Activated B cell treated with CpG ODN at 0.5 μM for 24 hours (primary cell): ENCODE data around the gene AVP. TPM values are rescaled to one million over a fixed set of nuclear protein-coding genes. Genes with fewer than 3 reads are reported as not detected.
A peak's percentile ranks its signal among the peaks of the same experiment; 100 is the strongest.

ENCODE experiments used
- ATAC-seq: fragments of 200-7000 bp; cut with Tn5 transposase; one replicate; pipeline ENCODE4 v1.10.0; 2021; ENCODE audit warnings: low read depth, mild to moderate bottlenecking, moderate library complexity
- CTCF ChIA-PET: fragments of 350-600 bp; sonication (Branson Sonifier 250); formaldehyde crosslinking; loops from one replicate; lab custom pipeline; 2021; ENCODE audit warnings: antibody characterized with exemption; lab: Charles Lee
- POLR2A ChIA-PET: fragments of 350-600 bp; sonication (Branson Sonifier 250); formaldehyde crosslinking; loops from one replicate; lab custom pipeline; 2021; ENCODE audit warnings: antibody characterized with exemption; lab: Charles Lee
- DNase-seq: peaks from one replicate; pipeline ENCODE4 v3.0.0; 2022
- H3K27ac Mint-ChIP-seq: one replicate; pipeline ENCODE4 v1.8.0; 2020; ENCODE audit warnings: mixed read lengths
- H3K27me3 Mint-ChIP-seq: one replicate; pipeline ENCODE4 v1.8.0; 2021; ENCODE audit warnings: mixed read lengths
- H3K36me3 Mint-ChIP-seq: one replicate; pipeline ENCODE4 v1.8.0; 2021; ENCODE audit warnings: low read depth, mixed read lengths
- H3K4me1 Mint-ChIP-seq: one replicate; pipeline ENCODE4 v1.8.0; 2021; ENCODE audit warnings: mixed read lengths
- H3K4me3 Mint-ChIP-seq: one replicate; pipeline ENCODE4 v1.8.0; 2020; ENCODE audit warnings: mild to moderate bottlenecking, mixed read lengths
- H3K9me3 Mint-ChIP-seq: one replicate; pipeline ENCODE4 v1.8.0; 2020; ENCODE audit warnings: mixed read lengths
- intact Hi-C: fragments of 100-400 bp; cut with micrococcal nuclease; formaldehyde crosslinking; loops from one replicate; pipeline ENCODE4 v1.15.1; 2024
- total RNA-seq: library from RNA; stranded (reverse); gene quantifications from 2 replicates; pipeline ENCODE4 v1.2.3, GENCODE V29; 2022
- TF ChIP-seq, protein P1 (sequence below): fragments of 200-600 bp; IDR thresholded peaks from one replicate; pipeline ENCODE4 v1.8.0; 2022; ENCODE audit warnings: antibody characterized with exemption, mild to moderate bottlenecking

The AVP gene
- total RNA-seq, 1 donor from 2014 or later: not detected

DNA sequence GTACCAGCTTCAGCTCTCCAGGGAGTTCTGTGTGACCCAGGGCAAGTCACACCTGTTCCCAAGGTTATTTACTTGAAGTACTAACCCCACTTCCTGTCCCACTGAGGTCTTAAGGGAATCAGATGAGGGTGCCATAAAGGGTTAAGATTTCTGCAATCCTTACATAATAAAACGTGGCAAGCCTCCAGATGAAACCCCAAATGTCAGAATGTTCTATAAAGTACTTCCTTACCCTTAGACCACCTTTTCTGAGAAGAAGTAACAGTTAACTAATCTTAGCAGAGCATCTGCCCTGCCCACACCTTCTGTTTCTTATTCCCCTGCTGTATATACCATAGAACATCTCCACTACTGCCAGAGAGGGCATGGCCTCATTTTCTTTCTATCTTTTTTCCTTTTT is 6.0 kb upstream of the AVP start:
- intact Hi-C loops: no loop called here
- no peak for ATAC-seq
- DNase-seq: no peak
- H3K4me1 Mint-ChIP-seq: peaks cover 23% of the 10 kb centered on the region
- peaks cover 22% of the 10 kb centered on the region for H3K27me3 Mint-ChIP-seq
- CTCF ChIA-PET: no interaction called here
- H3K4me3 Mint-ChIP-seq: peak overlapping the region; percentile 38
- no peaks in the 10 kb centered on the region for H3K9me3 Mint-ChIP-seq
- no peaks in the 10 kb centered on the region for H3K36me3 Mint-ChIP-seq
- no peak overlapping the region for H3K27ac Mint-ChIP-seq
- POLR2A ChIA-PET: interaction anchor here (0.6 kb wide), 1 partner anchor 118 kb away, joined by 10 read pairs; no protein-coding TSS in a partner anchor
- TF ChIP-seq, protein P1, sequence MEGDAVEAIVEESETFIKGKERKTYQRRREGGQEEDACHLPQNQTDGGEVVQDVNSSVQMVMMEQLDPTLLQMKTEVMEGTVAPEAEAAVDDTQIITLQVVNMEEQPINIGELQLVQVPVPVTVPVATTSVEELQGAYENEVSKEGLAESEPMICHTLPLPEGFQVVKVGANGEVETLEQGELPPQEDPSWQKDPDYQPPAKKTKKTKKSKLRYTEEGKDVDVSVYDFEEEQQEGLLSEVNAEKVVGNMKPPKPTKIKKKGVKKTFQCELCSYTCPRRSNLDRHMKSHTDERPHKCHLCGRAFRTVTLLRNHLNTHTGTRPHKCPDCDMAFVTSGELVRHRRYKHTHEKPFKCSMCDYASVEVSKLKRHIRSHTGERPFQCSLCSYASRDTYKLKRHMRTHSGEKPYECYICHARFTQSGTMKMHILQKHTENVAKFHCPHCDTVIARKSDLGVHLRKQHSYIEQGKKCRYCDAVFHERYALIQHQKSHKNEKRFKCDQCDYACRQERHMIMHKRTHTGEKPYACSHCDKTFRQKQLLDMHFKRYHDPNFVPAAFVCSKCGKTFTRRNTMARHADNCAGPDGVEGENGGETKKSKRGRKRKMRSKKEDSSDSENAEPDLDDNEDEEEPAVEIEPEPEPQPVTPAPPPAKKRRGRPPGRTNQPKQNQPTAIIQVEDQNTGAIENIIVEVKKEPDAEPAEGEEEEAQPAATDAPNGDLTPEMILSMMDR: no peak

DNA sequence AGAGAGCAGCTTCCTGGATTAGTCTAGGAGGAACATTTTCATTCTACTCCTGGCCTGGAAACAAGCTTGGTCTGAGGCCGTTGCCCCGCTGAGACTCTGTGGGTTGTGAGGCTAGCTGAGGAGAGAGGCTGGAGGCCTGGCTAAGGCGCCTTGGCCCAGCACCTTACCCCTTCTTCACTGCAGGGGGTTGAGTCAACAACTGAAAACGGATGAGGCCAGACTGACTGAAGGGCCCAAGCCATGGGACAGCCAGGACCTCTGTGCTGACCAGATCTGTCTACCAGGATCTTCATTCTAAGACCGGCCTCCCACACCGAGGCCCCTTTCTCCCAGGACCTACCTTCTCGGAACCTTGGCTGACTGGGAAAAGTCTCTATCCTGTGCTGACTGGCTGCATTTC is 3.5 kb upstream of the AVP start:
- intact Hi-C loops: no loop called here
- TF ChIP-seq, protein P1: no peak
- H3K36me3 Mint-ChIP-seq: no peaks in the 10 kb centered on the region
- H3K27ac Mint-ChIP-seq: no peak overlapping the region
- no peaks in the 10 kb centered on the region for H3K9me3 Mint-ChIP-seq
- H3K4me3 Mint-ChIP-seq: no peak overlapping the region
- ATAC-seq (no peak), DNase-seq (no peak)
- H3K27me3 Mint-ChIP-seq: peaks cover 38% of the 10 kb centered on the region
- peaks cover 22% of the 10 kb centered on the region for H3K4me1 Mint-ChIP-seq
- ChIA-PET CTCF (no interaction called here), POLR2A (no interaction called here)

DNA sequence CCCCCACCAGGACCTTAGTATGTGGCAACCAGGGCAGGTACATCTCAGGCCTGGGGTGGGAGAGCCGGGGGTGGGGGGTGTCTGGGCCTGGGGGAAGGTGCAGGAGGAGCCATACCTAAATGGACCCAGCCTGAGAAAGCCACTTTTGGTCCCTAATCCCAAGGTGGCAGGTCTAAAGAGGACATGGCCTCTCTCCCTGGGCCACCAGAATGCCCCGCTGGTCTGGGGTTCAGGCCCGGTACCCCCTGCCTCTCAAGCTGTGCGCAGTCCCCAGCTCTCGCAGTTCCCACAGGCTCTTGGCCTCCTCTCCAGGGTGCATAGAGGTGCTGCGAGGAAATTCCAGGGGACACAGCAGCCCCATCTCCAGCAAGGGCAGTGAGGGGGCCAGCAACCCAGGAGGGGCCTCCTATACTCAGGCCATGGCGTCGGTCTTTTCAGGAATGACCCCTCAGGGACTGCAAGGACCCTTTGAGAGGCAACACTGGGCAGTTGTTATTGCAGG is 1.1 kb upstream of the AVP start:
- no peak for ATAC-seq
- TF ChIP-seq, protein P1: no peak
- Mint-ChIP-seq H3K27ac (no peak overlapping the region), H3K36me3 (no peaks in the 10 kb centered on the region), H3K4me1 (peaks cover 18% of the 10 kb centered on the region), H3K4me3 (no peak overlapping the region), H3K27me3 (peaks cover 48% of the 10 kb centered on the region), H3K9me3 (no peaks in the 10 kb centered on the region)
- DNase-seq: no peak
- CTCF ChIA-PET: no interaction called here
- POLR2A ChIA-PET: no interaction called here
- intact Hi-C loops: no loop called here

DNA sequence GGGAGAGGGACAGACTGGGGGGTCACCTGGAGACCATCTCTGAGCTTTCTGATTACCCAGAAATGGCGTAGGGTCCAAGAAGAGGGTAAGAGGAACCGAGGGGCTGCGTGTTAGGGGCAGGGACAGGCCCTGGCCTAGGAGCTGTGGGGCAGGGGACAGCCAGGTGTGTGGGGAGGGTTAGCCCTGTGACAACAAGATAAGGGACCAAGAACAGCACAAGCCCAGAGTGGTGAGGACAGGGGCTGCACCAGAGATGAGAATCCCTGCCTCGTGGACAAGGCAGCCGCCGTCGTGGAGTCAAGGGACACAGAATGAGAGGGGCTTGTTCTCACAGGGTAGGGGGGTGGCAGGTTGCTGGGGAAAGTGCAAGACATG is 449 bp upstream of the AVP start:
- intact Hi-C loops: no loop called here
- Mint-ChIP-seq H3K4me3 (no peak overlapping the region), H3K4me1 (peaks cover 17% of the 10 kb centered on the region), H3K36me3 (no peaks in the 10 kb centered on the region), H3K27ac (no peak overlapping the region), H3K27me3 (peaks cover 50% of the 10 kb centered on the region), H3K9me3 (no peaks in the 10 kb centered on the region)
- DNase-seq (no peak), ATAC-seq (no peak)
- TF ChIP-seq, protein P1: no peak
- ChIA-PET CTCF (no interaction called here), POLR2A (no interaction called here)

DNA sequence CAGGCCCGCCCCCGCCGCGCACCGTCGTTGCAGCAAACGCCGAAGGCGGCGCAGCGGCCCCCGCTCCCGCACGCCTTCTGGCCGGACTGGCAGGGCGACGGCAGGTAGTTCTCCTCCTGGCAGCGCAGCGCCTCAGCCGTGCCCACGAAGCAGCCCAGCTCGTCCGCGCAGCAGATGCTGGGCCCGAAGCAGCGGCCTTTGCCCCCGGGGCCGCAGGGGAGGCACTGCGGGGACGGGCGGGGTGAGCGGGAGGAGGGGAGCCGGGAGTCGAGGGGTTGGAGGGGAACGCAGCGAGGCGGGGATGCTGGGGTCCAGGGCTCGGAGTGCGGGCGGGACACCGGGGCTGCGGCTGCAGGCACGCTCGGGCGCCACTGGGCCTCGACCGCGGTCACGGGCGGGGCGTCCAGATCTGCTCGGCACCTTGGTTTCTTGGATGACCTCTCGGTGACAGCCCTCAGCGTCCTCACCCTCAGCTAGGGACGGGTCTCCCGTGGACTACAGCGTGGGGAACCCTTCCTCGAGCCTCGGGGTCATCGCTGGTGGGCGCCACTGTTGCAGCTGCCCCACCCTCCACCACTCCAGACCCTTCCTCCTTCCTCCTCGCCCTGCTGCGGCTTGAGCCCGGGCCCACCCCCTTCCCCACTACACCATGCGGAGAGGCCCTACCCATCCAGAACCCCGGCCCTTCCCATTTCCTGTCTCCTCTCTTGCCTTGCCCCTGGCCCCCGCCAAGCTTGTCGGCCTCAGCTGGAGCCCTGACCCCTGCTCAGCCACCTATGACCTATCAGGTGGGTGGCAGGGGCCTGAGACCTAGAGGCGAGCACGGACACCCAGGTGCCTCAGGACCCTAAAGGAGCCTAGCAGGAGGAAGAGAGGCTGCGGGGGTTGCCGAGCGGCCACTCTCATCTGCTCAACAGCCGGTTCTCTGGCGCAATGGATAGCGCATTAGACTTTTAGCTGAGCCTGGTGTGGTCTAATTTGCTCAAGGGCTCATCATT is 1.3 kb downstream of the AVP start:
- no peak for DNase-seq
- H3K27me3 Mint-ChIP-seq: peaks cover 50% of the 10 kb centered on the region
- CTCF ChIA-PET: no interaction called here

More for the DNA sequence above, 1.3 kb downstream of the AVP start:
- H3K9me3 Mint-ChIP-seq: no peaks in the 10 kb centered on the region
- intact Hi-C loops: no loop called here
- POLR2A ChIA-PET: interaction anchor here (0.6 to 1.1 kb wide), 2 partner anchors 9 to 63 kb away, joined by 4 read pairs; no protein-coding TSS in a partner anchor
- peaks cover 17% of the 10 kb centered on the region for H3K4me1 Mint-ChIP-seq
- TF ChIP-seq, protein P1: no peak
- peak; percentile 10 for ATAC-seq
- peak overlapping the region; percentile 63 for H3K4me3 Mint-ChIP-seq
- H3K27ac Mint-ChIP-seq: no peak overlapping the region
- no peaks in the 10 kb centered on the region for H3K36me3 Mint-ChIP-seq
